Activated effector memory CD4-positive, alpha-beta T cell treated with anti-CD3 and anti-CD28 coated beads, Interleukin-2, amount 50 U/mL, for 16 hours (primary cell): ENCODE data around the gene FIGN.

Experiments
- DNase-seq: peaks from one replicate; pipeline ENCODE4 v3.0.0-alpha.2; 2020

Gene FIGN

GRCh38 chr2:163552758-163553157 is 183.1 kb downstream of the FIGN start:
- no peak for DNase-seq

DNA sequence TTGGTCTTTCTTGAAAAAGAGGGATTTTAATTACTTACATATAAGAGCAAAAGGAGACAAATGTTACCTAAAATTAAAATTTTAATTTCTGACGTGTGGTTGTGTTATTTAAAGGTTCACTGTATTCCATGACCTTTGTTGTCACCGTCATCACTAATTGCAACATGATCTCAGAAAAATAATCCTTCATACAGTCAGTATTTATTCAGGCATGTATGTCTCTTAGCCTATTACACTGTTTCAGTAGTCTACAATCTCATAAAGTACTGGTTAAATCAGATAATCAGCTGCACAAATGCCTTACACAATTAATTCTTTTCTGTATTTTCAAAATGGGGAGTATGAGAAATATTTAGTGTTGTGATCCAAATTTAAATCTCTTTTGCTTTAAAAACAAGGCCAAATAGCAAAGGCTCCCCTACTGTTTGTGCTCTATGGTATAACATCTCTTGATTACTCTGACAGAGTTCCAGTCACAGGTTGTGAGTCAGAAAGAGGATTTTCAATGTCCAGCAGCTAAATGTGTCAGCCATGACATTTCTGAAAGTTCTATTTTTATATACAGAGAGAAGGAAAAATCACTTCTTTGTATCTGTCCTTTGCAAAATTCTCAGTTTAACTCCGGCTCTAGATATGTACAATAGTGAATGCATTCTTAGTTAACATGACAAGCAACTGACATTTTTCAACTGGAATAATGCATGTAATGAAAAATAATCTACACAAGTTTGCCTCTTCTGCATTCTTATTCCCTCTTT is 184.0 kb downstream of the FIGN start:
- no peak for DNase-seq

GRCh38 chr2:163548970-163549369 is 186.8 kb downstream of the FIGN start:
- no peak for DNase-seq
